Measurements from ENCODE around the gene OPCML.

Gene OPCML

DNA sequence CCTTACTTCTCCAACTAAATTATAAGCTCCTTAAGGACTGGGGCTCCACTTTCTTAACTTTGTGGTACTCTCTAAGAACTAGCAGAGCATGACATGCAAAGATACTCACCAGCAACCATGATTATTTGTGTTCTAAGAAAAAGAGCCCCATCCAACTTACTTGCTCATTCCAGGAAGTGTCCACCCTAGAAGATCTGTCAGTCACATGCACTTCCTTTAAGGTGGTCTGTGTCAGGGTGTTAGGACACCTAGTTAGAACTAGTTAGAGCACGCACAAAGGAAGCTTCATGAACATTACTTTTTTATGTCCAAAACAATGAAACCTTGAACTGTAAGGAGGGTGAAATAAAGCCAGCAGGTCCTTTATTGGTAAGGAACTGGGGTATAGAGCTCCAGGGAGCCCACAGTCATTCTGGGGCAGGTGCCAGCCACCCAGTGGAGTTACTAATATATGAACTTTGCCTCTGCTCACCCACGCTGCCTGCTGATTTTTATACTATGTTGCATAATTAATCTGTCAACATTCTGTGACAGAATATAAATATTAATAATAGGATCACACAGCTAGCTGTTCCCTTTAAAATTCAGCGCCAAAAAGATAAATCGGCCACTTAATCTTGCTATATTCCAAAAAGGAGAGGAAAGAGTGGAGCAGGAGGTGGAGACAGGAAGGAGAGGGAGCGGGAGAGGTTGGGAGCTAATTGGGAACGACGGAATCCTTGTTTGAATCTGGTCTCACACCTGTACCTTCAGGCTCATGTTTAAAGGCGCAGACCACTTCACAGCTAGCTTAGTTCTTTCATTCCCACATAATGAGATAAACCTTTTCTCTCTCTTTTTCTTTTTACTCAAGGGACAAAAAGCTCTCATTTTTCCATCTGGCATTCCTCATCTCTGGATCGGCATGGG is 755.0 kb downstream of the OPCML start:
- no peak overlapping the region for H3K27ac Mint-ChIP-seq
- no peaks in the 10 kb centered on the region for H3K27me3 Mint-ChIP-seq (ENCODE audit: low read depth)
- no peaks in the 10 kb centered on the region for H3K36me3 Mint-ChIP-seq (ENCODE audit: low read depth)
- no peak overlapping the region for H3K4me3 Mint-ChIP-seq
- no peaks in the 10 kb centered on the region for H3K9me3 Mint-ChIP-seq
- DNase-seq (ENCODE audit: low spot score) = no peak
- H3K4me1 Mint-ChIP-seq (ENCODE audit: low read depth) = no peaks in the 10 kb centered on the region

DNA sequence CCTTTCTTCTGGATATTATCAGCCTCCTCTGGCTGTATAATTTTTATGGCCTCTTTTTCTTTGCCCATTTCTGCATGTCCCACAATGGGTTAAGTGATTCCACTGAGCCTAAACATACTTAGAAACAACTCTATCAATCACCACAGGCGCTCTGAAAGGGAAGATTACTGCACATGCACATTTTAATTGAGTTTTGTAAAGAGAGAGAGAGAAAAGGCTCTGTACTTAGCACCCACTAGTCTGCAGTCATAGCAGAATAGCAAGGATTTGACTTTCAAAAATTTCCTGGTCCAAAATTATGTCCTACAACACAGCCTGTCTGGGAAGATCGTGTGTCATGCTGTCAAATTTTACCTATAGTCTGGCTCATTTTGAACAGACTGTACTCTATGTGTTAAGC is 758.5 kb downstream of the OPCML start:
- no peaks in the 10 kb centered on the region for H3K4me1 Mint-ChIP-seq (ENCODE audit: low read depth)
- no peaks in the 10 kb centered on the region for H3K27me3 Mint-ChIP-seq (ENCODE audit: low read depth)
- no peak overlapping the region for H3K27ac Mint-ChIP-seq
- no peaks in the 10 kb centered on the region for H3K9me3 Mint-ChIP-seq
- DNase-seq (ENCODE audit: low spot score) = no peak
- no peak overlapping the region for H3K4me3 Mint-ChIP-seq
- H3K36me3 Mint-ChIP-seq (ENCODE audit: low read depth) = no peaks in the 10 kb centered on the region

DNA sequence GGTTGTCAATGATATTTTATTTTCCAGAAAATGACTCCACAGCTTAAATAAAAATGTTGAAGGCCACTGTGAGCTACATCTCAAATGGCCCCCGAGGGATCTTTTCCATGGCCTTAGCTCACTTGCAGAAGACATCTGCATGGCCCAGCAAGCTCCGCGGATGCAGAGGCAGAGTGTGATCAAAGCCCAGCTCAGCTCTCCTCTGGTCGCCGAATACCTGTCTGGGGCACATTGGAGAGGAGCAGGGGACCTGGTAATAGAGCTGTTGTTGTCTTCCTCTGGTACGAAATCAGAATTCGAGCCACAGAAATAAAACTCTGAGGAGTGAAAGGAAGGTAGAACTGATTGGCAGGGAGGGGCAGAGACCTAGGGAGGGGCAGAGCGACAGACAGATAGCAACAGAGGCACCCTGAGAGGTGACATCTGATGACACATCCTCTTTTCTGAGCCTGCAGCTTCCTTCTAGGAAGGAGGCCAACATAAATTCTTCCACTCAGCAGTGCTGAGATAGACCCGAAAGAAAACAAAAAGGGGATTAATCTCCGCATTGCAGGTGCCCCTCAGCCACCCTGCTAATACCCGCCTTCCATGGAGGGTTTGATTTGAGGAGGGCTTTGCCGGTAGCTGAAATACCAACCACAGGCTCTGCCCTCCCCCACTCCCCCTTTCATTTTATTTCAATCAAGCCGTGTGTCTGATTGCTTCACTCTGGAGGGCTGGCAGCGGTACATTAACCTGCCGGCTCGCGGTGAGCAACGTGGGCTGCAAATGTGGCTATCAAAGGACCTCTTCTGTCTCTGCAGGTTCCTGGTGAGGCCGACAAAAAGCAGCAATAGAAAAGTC is 759.4 kb downstream of the OPCML start:
- Mint-ChIP-seq H3K36me3 (ENCODE audit: low read depth) (no peaks in the 10 kb centered on the region), H3K4me1 (ENCODE audit: low read depth) (no peaks in the 10 kb centered on the region), H3K4me3 (no peak overlapping the region), H3K27me3 (ENCODE audit: low read depth) (no peaks in the 10 kb centered on the region), H3K9me3 (no peaks in the 10 kb centered on the region), H3K27ac (no peak overlapping the region)
- DNase-seq (ENCODE audit: low spot score) = no peak

DNA sequence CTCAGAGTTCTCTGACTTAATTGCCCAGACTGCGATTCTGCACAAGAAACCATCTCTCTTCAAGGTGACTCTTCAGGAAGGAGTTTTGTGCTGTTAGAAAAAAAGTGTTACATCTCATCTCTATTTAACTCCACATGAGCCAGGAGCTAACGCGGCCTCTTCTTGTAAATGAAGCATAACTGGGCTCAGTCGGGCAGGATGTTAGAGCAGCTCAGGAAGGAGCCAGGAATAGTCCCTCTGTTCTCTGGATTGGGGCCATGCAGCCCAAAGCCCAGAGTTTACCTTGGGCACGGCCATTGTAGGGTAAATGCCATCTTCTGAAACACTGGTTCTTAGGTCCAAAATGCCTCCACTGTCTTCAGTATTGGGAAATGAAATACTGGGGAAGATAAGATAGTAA is 760.6 kb downstream of the OPCML start:
- Mint-ChIP-seq H3K27me3 (ENCODE audit: low read depth) (no peaks in the 10 kb centered on the region), H3K9me3 (no peaks in the 10 kb centered on the region), H3K4me3 (no peak overlapping the region), H3K4me1 (ENCODE audit: low read depth) (no peaks in the 10 kb centered on the region), H3K36me3 (ENCODE audit: low read depth) (no peaks in the 10 kb centered on the region), H3K27ac (no peak overlapping the region)
- no peak for DNase-seq (ENCODE audit: low spot score)

DNA sequence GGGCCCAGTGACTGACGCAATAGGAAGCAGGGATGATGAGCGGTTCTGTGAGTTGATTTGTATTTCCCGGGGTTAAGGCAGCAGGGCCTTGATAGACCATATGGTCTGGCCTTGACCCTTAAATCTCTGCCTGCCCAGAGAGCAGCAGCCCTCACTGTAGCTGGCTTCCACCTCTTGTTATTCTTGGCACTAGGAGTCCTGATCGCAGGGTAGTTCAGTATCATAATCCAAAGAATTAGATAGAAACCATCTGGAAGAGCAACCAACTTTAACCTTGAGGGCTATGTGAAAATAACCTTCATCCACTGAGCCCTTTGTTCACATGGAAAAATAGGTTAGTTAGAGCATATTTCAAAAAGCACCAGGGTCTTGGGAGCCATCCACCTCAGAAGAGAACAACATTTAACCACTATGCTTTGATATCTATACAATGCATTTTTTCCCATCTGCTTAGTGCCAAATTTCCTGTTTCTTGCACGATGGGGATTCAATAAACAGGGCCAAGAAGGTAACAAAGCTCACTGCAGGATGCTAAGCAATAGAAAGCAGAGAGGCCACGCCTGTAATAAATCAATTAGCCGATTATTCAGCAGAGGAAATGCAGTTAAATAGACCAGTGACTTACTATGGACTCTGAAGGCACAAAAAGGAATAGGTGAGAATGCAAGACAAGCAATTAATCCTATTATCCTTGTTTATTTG is 761.3 kb downstream of the OPCML start:
- no peaks in the 10 kb centered on the region for H3K4me1 Mint-ChIP-seq (ENCODE audit: low read depth)
- DNase-seq (ENCODE audit: low spot score) = no peak
- H3K9me3 Mint-ChIP-seq = no peaks in the 10 kb centered on the region
- H3K4me3 Mint-ChIP-seq = no peak overlapping the region
- no peak overlapping the region for H3K27ac Mint-ChIP-seq
- no peaks in the 10 kb centered on the region for H3K36me3 Mint-ChIP-seq (ENCODE audit: low read depth)
- H3K27me3 Mint-ChIP-seq (ENCODE audit: low read depth) = no peaks in the 10 kb centered on the region

DNA sequence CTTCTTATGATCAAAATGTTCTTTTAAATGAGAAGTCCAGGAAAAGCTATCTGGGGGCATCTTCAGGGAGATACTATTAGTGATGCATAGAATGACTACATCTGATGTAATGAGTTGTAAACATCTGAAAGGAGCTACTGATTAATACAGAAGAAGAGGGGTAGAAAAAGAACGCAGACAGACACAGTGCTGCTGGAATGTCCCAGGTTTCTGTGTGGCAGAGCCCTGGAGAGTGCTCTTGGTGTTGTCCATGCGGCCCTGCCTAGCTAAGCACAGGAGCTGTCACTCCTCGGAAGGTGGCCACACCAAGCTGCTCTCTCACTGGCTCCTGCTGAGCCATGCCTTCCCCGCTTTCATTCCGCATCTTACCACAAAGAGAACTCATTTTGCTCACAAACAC is 768.8 kb downstream of the OPCML start:
- no peaks in the 10 kb centered on the region for H3K36me3 Mint-ChIP-seq (ENCODE audit: low read depth)
- no peak overlapping the region for H3K27ac Mint-ChIP-seq
- no peak overlapping the region for H3K4me3 Mint-ChIP-seq
- DNase-seq (ENCODE audit: low spot score) = no peak
- no peaks in the 10 kb centered on the region for H3K4me1 Mint-ChIP-seq (ENCODE audit: low read depth)
- no peaks in the 10 kb centered on the region for H3K27me3 Mint-ChIP-seq (ENCODE audit: low read depth)
- H3K9me3 Mint-ChIP-seq = peaks cover 26% of the 10 kb centered on the region

DNA sequence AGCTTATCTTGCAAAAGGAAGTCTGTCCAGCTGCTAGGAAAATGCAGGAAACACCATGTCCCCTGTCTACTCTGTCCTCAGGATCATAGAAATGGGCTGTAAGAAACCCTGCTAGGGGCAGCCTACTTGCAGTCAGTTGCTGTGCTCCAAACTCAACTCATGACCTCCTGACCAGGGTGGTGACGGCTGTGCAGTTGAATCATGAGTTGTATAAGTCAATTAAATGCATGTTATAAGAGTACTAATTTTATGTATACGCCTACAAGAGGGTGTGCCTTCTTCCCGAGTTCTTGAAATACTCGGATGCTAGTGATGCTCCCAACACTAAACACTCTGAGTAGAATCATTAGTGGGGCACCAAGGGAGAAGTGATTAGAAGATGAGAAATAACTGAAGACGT is 776.4 kb downstream of the OPCML start:
- H3K36me3 Mint-ChIP-seq (ENCODE audit: low read depth) = no peaks in the 10 kb centered on the region
- DNase-seq (ENCODE audit: low spot score) = no peak
- H3K27ac Mint-ChIP-seq = no peak overlapping the region
- H3K27me3 Mint-ChIP-seq (ENCODE audit: low read depth) = no peaks in the 10 kb centered on the region
- H3K4me3 Mint-ChIP-seq = no peak overlapping the region
- H3K4me1 Mint-ChIP-seq (ENCODE audit: low read depth) = no peaks in the 10 kb centered on the region
- H3K9me3 Mint-ChIP-seq = peaks cover 20% of the 10 kb centered on the region

DNA sequence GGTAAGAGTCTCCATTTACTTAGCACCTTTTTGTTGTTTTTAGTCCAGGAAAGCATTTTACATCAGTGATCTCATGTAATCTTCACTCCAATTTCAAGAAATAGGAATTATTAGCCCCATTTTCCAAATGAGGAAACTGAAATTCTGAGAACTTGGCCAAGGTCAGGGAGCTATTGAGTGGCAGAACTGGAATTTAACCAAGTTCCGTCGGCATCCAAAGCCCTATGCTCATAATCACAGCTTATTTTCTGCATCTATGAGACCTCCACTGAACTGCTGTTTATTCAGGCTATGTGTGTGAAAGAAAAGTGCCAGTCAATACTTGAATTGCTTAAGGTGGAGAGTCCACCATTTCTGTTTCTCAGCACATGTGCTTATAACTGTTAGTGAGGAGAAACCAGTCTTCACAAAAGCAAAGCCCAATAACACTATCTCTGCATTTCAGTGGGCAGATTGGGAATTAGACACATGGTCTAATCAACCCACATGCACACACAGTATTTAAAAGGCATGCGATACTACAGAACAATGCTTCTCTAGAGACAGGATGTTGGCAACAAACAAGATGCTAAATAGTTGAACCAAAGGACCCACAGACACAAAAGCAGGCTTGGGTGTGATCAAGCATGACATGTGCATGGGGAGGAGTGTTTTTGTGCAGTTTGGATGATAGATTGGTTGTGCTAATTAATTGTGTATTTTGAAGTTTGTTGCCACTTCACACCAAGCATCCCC is 780.6 kb downstream of the OPCML start:
- Mint-ChIP-seq H3K4me3 (no peak overlapping the region), H3K27ac (no peak overlapping the region), H3K9me3 (peaks cover 6% of the 10 kb centered on the region), H3K4me1 (ENCODE audit: low read depth) (no peaks in the 10 kb centered on the region), H3K27me3 (ENCODE audit: low read depth) (no peaks in the 10 kb centered on the region), H3K36me3 (ENCODE audit: low read depth) (no peaks in the 10 kb centered on the region)
- no peak for DNase-seq (ENCODE audit: low spot score)

DNA sequence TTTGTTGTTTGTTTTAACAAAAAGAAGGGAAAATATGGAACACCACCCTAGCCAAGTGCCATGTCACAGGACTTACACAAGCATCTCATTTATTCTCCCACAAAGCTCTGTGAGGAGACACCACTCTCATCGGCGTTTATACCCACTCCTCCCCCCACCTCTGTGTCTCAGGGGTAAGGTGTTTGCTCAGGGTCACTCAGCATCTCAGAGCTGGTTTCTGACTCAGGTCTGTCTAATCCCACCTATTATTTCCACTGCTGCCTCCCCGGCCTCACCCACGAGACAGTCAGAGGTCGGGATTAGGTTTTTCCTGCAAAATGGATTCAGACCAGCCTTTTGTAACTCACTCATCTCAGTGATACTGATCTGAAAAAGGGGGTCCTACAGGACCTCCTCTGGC is 786.0 kb downstream of the OPCML start:
- H3K27ac Mint-ChIP-seq = no peak overlapping the region
- H3K4me3 Mint-ChIP-seq = no peak overlapping the region
- H3K9me3 Mint-ChIP-seq = peaks cover 12% of the 10 kb centered on the region
- DNase-seq (ENCODE audit: low spot score) = no peak
- H3K27me3 Mint-ChIP-seq (ENCODE audit: low read depth) = no peaks in the 10 kb centered on the region
- no peaks in the 10 kb centered on the region for H3K36me3 Mint-ChIP-seq (ENCODE audit: low read depth)
- H3K4me1 Mint-ChIP-seq (ENCODE audit: low read depth) = no peaks in the 10 kb centered on the region

DNA sequence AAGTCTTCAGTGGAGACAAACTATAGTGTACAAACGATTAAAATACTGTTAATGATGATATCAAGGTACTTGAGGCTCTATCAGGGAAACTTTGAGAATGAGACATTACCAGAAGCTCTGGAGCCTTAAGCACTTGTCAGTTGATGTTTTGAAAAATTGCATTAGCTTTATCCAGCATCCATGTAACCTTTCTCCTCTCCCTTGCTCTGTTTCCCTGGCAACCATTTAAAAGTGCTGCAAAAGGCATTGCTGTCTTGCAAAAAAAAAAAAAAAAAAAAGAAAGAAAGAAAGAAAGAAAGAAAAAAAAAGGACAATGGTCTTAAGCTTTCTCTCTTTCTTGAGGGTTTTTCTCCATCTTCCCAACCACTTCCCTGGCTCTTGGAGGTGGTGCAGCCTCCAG is 787.0 kb downstream of the OPCML start:
- no peak for DNase-seq (ENCODE audit: low spot score)
- no peak overlapping the region for H3K4me3 Mint-ChIP-seq
- peaks cover 12% of the 10 kb centered on the region for H3K9me3 Mint-ChIP-seq
- no peaks in the 10 kb centered on the region for H3K36me3 Mint-ChIP-seq (ENCODE audit: low read depth)
- no peak overlapping the region for H3K27ac Mint-ChIP-seq
- H3K27me3 Mint-ChIP-seq (ENCODE audit: low read depth) = no peaks in the 10 kb centered on the region
- H3K4me1 Mint-ChIP-seq (ENCODE audit: low read depth) = no peaks in the 10 kb centered on the region

DNA sequence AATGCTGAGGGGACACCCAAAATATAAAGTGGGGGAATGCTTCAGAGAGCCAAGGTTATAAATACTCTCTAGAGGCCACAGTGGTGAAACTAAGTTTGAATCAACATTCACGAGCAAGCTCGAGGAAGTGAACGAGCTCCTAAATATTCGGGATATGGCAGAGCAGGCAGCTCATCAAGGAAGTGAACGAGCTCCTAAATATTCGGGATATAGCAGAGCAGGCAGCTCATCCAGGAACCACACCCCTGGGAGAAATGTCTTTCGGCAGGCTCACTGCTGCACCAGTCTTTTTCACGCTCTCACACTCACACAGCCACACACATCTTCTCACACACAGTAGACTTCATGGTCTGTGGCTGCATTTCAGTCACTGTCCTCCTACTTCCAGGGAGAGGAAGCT is 787.5 kb downstream of the OPCML start:
- no peak overlapping the region for H3K4me3 Mint-ChIP-seq
- no peaks in the 10 kb centered on the region for H3K27me3 Mint-ChIP-seq (ENCODE audit: low read depth)
- no peak for DNase-seq (ENCODE audit: low spot score)
- no peaks in the 10 kb centered on the region for H3K4me1 Mint-ChIP-seq (ENCODE audit: low read depth)
- no peaks in the 10 kb centered on the region for H3K36me3 Mint-ChIP-seq (ENCODE audit: low read depth)
- no peak overlapping the region for H3K27ac Mint-ChIP-seq
- H3K9me3 Mint-ChIP-seq = peaks cover 12% of the 10 kb centered on the region

DNA sequence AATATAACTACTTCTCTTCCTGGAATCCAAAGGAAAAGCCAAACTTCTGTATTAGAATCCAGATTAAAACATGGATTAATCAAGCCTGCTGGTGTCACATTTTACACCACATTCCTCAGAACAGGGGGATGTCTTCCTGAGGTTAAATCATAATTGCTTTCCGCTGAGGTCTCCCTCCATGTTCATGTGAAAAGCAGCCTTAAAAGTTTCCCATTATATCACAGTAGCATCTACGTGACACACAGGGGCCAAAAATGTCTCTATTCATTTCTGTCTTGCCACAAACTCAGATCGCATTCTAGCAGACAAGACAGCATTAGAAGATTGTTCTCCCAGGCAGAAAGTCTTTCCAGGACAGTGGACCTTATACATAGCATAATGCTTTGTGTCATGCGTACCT is 788.7 kb downstream of the OPCML start:
- no peak overlapping the region for H3K4me3 Mint-ChIP-seq
- peaks cover 21% of the 10 kb centered on the region for H3K9me3 Mint-ChIP-seq
- no peaks in the 10 kb centered on the region for H3K36me3 Mint-ChIP-seq (ENCODE audit: low read depth)
- DNase-seq (ENCODE audit: low spot score) = no peak
- no peaks in the 10 kb centered on the region for H3K27me3 Mint-ChIP-seq (ENCODE audit: low read depth)
- no peak overlapping the region for H3K27ac Mint-ChIP-seq
- H3K4me1 Mint-ChIP-seq (ENCODE audit: low read depth) = no peaks in the 10 kb centered on the region

DNA sequence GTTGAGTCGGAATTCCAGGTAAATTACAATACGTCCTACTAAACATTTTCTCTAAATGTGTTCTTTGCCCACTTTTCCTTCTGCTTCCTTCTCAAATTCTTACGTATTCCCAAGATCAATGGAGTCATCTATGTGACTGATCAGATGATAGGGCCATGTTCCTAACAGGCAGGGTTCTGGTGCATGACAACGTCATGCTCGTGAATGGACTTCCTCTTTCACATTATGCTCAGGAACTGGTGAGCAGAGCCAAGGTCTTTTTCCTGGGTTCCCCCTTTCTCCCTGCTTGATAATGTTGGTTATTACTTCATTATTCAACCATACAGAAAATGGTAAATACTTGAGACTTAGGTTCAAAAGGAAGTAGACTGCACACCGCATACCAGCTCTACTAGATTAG is 789.4 kb downstream of the OPCML start:
- Mint-ChIP-seq H3K36me3 (ENCODE audit: low read depth) (no peaks in the 10 kb centered on the region), H3K27me3 (ENCODE audit: low read depth) (no peaks in the 10 kb centered on the region), H3K27ac (no peak overlapping the region), H3K4me3 (no peak overlapping the region), H3K9me3 (peaks cover 19% of the 10 kb centered on the region), H3K4me1 (ENCODE audit: low read depth) (no peaks in the 10 kb centered on the region)
- DNase-seq (ENCODE audit: low spot score) = no peak
